Endothelial cell of umbilical vein (primary cell): ENCODE measurements around the gene VIM. TPM values are rescaled to one million over a fixed set of nuclear protein-coding genes. Genes with fewer than 3 reads are reported as not detected.

ENCODE experiments used
- BruUV-seq: library from RNA; stranded (reverse); fragments of 400-500 nt; replicated peaks from 2 replicates; lab custom pipeline; 2021; lab: Mats Ljungman, UMichigan
- CTCF ChIA-PET: fragments of 300-600, 350-600 bp; sonication (Branson Sonifier 250); formaldehyde crosslinking; loops from one replicate; lab custom pipeline; 2021; ENCODE audit warnings: antibody characterized with exemption, inconsistent platforms; lab: Charles Lee
- POLR2A ChIA-PET: fragments of 300-600, 350-600 bp; sonication (Branson Sonifier 250); formaldehyde crosslinking; loops from one replicate; lab custom pipeline; 2021; ENCODE audit warnings: antibody characterized with exemption, inconsistent platforms; lab: Charles Lee
- DNase-seq: peaks from one replicate; pipeline ENCODE4 v3.0.0-alpha.2; 2011; ENCODE audit warnings: low read depth, low spot score
- FAIRE-seq: peaks from 2 replicates; lab custom pipeline; 2011; peaks lifted over from hg19 to GRCh38; lab: Jason Lieb, UNC
- H2AFZ ChIP-seq: 2 replicates; pipeline ENCODE4 v1.6.0; 2012; ENCODE audit warnings: low read depth, low read length, control low read depth, inconsistent platforms
- H3K27ac ChIP-seq: 2 replicates; pipeline ENCODE4 v1.5.1; 2011; ENCODE audit warnings: low read depth, mild to moderate bottlenecking, control low read depth, low read length, moderate library complexity; ENCODE audit not compliant: insufficient read depth
- H3K27me3 ChIP-seq, 2 experiments: 2 replicates each; pipeline versions ENCODE4 v1.6.0 to v1.6.1; 2011; ENCODE audit warnings: low read length in 2 of 2, mixed read lengths in 1 of 2; ENCODE audit not compliant: control insufficient read depth in 2 of 2, insufficient read depth in 2 of 2
- H3K36me3 ChIP-seq, 2 experiments: 2 replicates in 1 of 2; 3 replicates in 1 of 2; pipeline ENCODE4 v1.5.1; 2011; ENCODE audit warnings: low read length in 2 of 2, mild to moderate bottlenecking in 1 of 2, moderate library complexity in 1 of 2; ENCODE audit not compliant: control insufficient read depth in 2 of 2, insufficient read depth in 2 of 2; ENCODE audit errors: extremely low read depth in 1 of 2
- H3K4me1 ChIP-seq: 3 replicates; pipeline ENCODE4 v1.5.1; 2011; ENCODE audit warnings: mild to moderate bottlenecking, low read length; ENCODE audit not compliant: control insufficient read depth, insufficient read depth; ENCODE audit errors: extremely low read depth
- H3K4me2 ChIP-seq: 2 replicates; pipeline ENCODE4 v1.6.1; 2011; ENCODE audit warnings: low read length, control low read depth, mixed read lengths; ENCODE audit not compliant: insufficient read depth
- H3K4me3 ChIP-seq, 3 experiments: fragments of 200-600 bp in 1 of 3; sonication (generic), shearing (Covaris generic) in 1 of 3; replicated peaks in 1 of 3; 2 replicates each; pipeline ENCODE4 v1.5.1; 2011 to 2016; ENCODE audit warnings: control low read depth in 3 of 3, low read length in 3 of 3, mild to moderate bottlenecking in 2 of 3, inconsistent platforms in 1 of 3, low read depth in 1 of 3, moderate library complexity in 1 of 3; ENCODE audit not compliant: insufficient read depth in 1 of 3
- H3K79me2 ChIP-seq: 2 replicates; pipeline ENCODE4 v1.6.0; 2012; ENCODE audit warnings: low read length, inconsistent platforms; ENCODE audit not compliant: control insufficient read depth, insufficient read depth
- H3K9ac ChIP-seq: replicated peaks from 2 replicates; pipeline ENCODE3; 2011; ENCODE audit warnings: low read length, control low read depth; ENCODE audit not compliant: insufficient read depth; ENCODE audit errors: extremely low read depth
- H3K9me1 ChIP-seq: replicated peaks from 3 replicates; pipeline ENCODE4 v1.6.0; 2011; ENCODE audit warnings: mild to moderate bottlenecking, low read length; ENCODE audit not compliant: control insufficient read depth, insufficient read depth; ENCODE audit errors: extremely low read depth
- H3K9me3 ChIP-seq: replicated peaks from 2 replicates; pipeline ENCODE4 v1.5.1; 2012; ENCODE audit warnings: low read length, inconsistent platforms; ENCODE audit not compliant: control insufficient read depth, insufficient read depth
- H4K20me1 ChIP-seq: replicated peaks from 2 replicates; pipeline ENCODE3; 2011; ENCODE audit warnings: mild to moderate bottlenecking, low read length; ENCODE audit not compliant: control insufficient read depth, insufficient read depth; ENCODE audit errors: extremely low read depth
- EZH2 ChIP-seq: IDR thresholded peaks from 2 replicates; pipeline ENCODE4 v1.6.1; 2012; ENCODE audit warnings: borderline replicate concordance, low read depth, mild to moderate bottlenecking, moderate library complexity, low read length, inconsistent platforms; ENCODE audit not compliant: severe bottlenecking
- FOS ChIP-seq: IDR thresholded peaks from 2 replicates; pipeline ENCODE4 v1.6.1; 2011; ENCODE audit warnings: mild to moderate bottlenecking, low read length, moderate library complexity, borderline replicate concordance; ENCODE audit not compliant: insufficient read depth
- GATA2 ChIP-seq: IDR thresholded peaks from 2 replicates; pipeline ENCODE4 v1.7.0; 2011; ENCODE audit warnings: low read depth, mild to moderate bottlenecking, moderate library complexity, mixed read lengths, low read length; ENCODE audit not compliant: insufficient read length, insufficient read depth
- JUN ChIP-seq: IDR thresholded peaks from 2 replicates; pipeline ENCODE4 v1.6.1; 2011; ENCODE audit warnings: borderline replicate concordance, low read depth; ENCODE audit not compliant: insufficient read length, insufficient read depth
- MYC ChIP-seq: IDR thresholded peaks from one replicate; pipeline ENCODE4 v1.6.1; 2011; ENCODE audit warnings: mild to moderate bottlenecking, low read depth, low read length
- POLR2A ChIP-seq: IDR thresholded peaks from 2 replicates; pipeline ENCODE4 v1.6.1; 2012; ENCODE audit warnings: low read depth, mild to moderate bottlenecking, control low read depth, low read length
- POLR2AphosphoS5 ChIP-seq: IDR thresholded peaks from 2 replicates; pipeline ENCODE4 v1.6.1; 2012; ENCODE audit warnings: low read depth, mild to moderate bottlenecking, control low read depth, low read length, moderate library complexity; ENCODE audit not compliant: insufficient read depth
- dilution Hi-C: fragments of 300-500 bp; cut with MboI; formaldehyde crosslinking; loops from one replicate; pipeline ENCODE4 v1.15.0; 2019; ENCODE audit warnings: low sequenced_read_pairs; ENCODE audit not compliant: extremely low pct_ligation_motif_present
- intact Hi-C: fragments of 100-400 bp; cut with micrococcal nuclease; formaldehyde crosslinking; loops from one replicate; pipeline ENCODE4 v1.10.0; 2022
- polyA plus RNA-seq, 4 experiments: library from polyadenylated mRNA; depleted of rRNA in 3 of 4; stranded (reverse) in 3 of 4; unstranded in 1 of 4; fragments of >200 nt; gene quantifications; 2 replicates each; pipeline versions ENCODE4 v1.2.1 to v1.2.3, GENCODE V29; 2011 to 2012; ENCODE audit warnings: missing spikeins in 1 of 4
- total RNA-seq: library from RNA; stranded (reverse); gene quantifications from 2 replicates; pipeline ENCODE4 v1.2.3, GENCODE V29; 2021
- TF ChIP-seq, protein P1 (sequence below), 2 donors: IDR thresholded peaks; 1 replicate in 1 of 2; 2 replicates in 1 of 2; pipeline ENCODE4 v1.5.1; 2011; ENCODE audit warnings: low read length in 2 of 2, mild to moderate bottlenecking in 2 of 2, moderate library complexity in 2 of 2, control low read depth in 1 of 2, inconsistent platforms in 1 of 2, low read depth in 1 of 2; ENCODE audit not compliant: insufficient read depth in 1 of 2; ENCODE audit errors: extremely low read depth in 1 of 2
- TF ChIP-seq, protein P2 (sequence below): IDR thresholded peaks from 2 replicates; pipeline ENCODE4 v1.6.1; 2011; ENCODE audit not compliant: insufficient read depth, insufficient read length

The VIM gene
- total and polyA plus RNA-seq, 2 donors (not counting 3 experiments of a cell fraction or from before 2014, with no cell fraction given), result 5,699 to 5,781 TPM

DNA sequence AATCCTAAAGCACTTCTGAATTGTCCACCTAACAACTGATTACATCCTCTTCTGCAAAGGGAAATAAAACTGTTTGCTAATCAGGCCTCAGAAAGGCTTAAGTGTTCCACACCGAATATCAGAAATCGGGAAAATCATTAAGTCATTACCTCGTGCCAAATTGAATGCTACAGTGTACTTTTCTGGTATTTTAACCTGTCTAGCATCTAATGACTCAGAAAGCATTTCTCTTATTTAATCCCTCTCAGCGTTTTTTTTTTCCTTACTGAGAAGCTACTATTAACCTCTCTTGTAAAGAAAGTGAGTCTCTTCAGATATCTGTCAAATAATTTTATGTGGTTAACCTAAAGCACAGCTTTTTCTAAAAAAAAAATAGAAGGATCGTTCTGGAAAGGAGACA is 28.6 kb downstream of the VIM start:
- POLR2A ChIA-PET, result interaction anchor here (0.7 to 1.1 kb wide), 2 partner anchors 27 to 364 kb away, joined by 3 read pairs; no protein-coding TSS in a partner anchor
- Histone ChIP-seq H4K20me1 (no peaks in the 10 kb centered on the region), H2AFZ (no peak overlapping the region), H3K27me3 (no peaks in the 10 kb centered on the region), H3K9me3 (no peaks in the 10 kb centered on the region), H3K4me2 (no peak overlapping the region), H3K36me3 (no peaks in the 10 kb centered on the region), H3K9ac (no peak overlapping the region), H3K4me3 (no peak overlapping the region), H3K4me1 (peaks cover 4% of the 10 kb centered on the region), H3K9me1 (no peaks in the 10 kb centered on the region), H3K27ac (no peak overlapping the region), H3K79me2 (no peaks in the 10 kb centered on the region)
- dilution Hi-C loops (no loop called here), intact Hi-C loops (loop anchor here (1.0 to 10.0 kb wide), 5 partner anchors 365 to 1352 kb away; no protein-coding TSS in a partner anchor)
- TF ChIP-seq POLR2A (no peak), POLR2AphosphoS5 (no peak), GATA2 (no peak), MYC (no peak), EZH2 (no peak), JUN (no peak), FOS (no peak)
- TF ChIP-seq, protein P1, sequence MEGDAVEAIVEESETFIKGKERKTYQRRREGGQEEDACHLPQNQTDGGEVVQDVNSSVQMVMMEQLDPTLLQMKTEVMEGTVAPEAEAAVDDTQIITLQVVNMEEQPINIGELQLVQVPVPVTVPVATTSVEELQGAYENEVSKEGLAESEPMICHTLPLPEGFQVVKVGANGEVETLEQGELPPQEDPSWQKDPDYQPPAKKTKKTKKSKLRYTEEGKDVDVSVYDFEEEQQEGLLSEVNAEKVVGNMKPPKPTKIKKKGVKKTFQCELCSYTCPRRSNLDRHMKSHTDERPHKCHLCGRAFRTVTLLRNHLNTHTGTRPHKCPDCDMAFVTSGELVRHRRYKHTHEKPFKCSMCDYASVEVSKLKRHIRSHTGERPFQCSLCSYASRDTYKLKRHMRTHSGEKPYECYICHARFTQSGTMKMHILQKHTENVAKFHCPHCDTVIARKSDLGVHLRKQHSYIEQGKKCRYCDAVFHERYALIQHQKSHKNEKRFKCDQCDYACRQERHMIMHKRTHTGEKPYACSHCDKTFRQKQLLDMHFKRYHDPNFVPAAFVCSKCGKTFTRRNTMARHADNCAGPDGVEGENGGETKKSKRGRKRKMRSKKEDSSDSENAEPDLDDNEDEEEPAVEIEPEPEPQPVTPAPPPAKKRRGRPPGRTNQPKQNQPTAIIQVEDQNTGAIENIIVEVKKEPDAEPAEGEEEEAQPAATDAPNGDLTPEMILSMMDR (IDR thresholded peaks at IDR 0.05; ENCODE audit: extremely low read depth in 1 of 2, insufficient read depth in 1 of 2, low read depth in 1 of 2, low read length in 2 of 2), result no peak
- TF ChIP-seq, protein P2, sequence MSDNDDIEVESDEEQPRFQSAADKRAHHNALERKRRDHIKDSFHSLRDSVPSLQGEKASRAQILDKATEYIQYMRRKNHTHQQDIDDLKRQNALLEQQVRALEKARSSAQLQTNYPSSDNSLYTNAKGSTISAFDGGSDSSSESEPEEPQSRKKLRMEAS, result no peak
- CTCF ChIA-PET, result interaction anchor here (0.6 to 1.8 kb wide), 12 partner anchors 18 to 1354 kb away, joined by 3 to 16 read pairs (median 3); no protein-coding TSS in a partner anchor
- BruUV-seq, result no TSS peak
- no peak for FAIRE-seq
- DNase-seq, result no peak
